ENCODE measurements around the gene UBE2V1.
"Not testable (repeated sequence)": the region's sequence is repeated elsewhere in the genome, so short reads cannot be mapped to it uniquely, and the experiment has no call there.

The UBE2V1 gene

DNA sequence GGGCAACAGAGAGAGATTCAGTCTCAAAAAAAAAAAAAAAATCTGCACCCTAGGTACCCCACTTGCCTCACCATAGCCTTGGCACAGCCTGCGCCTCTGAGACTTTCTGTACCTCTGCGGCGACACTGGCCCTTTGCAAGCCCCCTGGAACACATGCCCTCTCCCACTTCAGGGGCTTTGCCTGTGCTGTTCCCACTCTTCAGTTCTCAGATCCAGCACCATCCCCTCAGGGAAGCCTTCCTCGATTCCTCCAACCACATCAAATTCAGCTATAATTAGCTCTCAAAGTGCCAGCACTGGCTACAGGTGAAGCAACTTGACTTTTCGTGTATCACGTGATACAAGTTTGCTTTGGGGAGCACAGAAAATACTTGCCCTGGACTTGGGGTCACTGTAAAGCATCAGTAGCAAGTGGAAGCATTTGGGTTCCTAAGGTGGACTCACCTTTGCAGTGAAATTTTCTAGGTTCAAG is 2.1 kb upstream of the UBE2V1 start:
- no peak for DNase-seq (ENCODE audit: low read depth)

DNA sequence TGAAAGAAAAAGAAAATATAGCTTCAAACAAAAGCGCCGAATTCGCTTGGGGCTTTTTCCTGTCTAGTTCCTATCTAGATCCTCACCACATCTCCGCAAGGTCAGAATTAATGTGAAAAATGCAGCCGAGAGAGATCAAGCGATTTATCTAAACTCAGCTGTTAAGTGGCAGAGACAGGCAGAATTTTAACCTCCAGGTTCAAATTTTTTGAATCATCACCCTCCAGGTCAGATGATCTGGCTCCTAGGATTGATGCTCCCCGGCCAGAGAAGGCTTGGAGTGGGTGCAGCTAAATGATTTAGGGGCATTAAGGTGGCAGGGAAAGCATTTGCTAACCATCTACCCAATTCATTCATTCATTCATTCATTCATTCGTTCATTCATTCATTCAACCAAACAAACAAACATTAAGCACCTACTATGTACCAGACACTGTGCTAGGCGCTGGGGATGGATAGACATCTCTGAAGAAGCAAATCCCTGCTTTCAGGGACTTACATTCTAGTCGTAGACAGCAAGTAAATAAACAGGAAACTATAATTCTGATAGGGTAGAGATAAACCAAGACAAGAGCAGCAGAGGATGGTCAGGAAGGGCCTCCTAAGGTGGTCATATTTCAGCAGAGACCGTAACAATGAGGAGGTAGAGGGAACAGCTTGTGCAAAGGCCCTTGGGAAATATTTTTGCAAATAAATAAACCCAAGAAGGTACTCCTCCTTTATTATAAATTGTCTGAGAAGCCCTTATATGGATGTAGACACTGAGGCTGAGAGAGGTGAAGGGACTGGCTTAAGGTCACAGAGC is 672 bp upstream of the UBE2V1 start:
- no peak for DNase-seq (ENCODE audit: low read depth)

GRCh38 chr20:50111829-50112495 is 988 bp downstream of the UBE2V1 start:
- DNase-seq (ENCODE audit: low read depth) = no peak

GRCh38 chr20:50111120-50111828 is 1.7 kb downstream of the UBE2V1 start:
- no peak for DNase-seq (ENCODE audit: low read depth)

DNA sequence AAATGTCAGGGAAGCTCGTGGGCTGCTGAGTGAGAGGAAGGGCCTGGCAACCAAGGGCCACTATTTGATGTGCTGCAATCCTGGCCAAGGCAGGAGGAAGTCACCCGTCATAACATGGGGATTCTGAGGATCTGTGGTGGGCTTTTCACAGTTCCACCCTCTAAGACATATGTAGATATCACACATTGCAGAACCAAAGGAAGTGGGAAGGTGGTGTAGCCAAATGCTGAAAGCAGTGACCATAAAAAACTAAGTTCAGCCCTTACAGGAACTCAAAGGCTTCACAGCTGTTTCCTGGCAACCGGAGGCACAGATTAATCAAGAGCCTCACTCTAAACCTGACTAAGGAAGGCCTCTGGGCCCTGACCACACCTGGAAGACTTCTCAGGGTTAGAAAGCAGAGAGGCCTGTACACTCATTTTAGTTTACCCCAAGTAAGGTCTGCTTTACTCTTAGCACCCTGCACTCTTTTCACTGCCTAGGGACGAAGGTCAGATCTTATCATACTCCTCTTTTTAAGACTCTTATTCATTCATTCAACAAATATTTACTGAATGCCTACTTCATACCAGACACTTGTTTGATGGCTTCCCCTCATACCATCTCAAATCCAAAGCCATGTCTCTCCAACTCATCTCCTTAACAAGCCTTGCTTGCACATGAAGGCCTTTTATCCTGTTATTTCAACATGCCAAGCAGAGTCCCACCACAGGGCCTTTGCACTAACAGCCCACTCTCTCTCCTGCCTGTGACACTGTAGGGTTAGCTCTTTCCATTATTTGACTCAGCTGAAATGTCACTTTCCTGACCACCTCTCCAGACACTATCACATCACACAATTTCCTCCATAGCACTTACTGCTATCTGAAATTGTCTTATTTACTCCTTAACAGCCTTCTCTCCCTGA is 2.6 kb downstream of the UBE2V1 start:
- DNase-seq (ENCODE audit: low read depth) = peak; percentile 12

GRCh38 chr20:50108556-50109235 is 4.3 kb downstream of the UBE2V1 start:
- no peak for DNase-seq (ENCODE audit: low read depth)

- no peak for DNase-seq (ENCODE audit: low read depth)
Measured at GRCh38 chr20:50107796-50108331, 5.1 kb downstream of the UBE2V1 start.

GRCh38 chr20:50107086-50107660 is 5.8 kb downstream of the UBE2V1 start:
- no peak for DNase-seq (ENCODE audit: low read depth)

- DNase-seq (ENCODE audit: low read depth) = not testable (repeated sequence)
Measured at GRCh38 chr20:50106669-50107068, 6.3 kb downstream of the UBE2V1 start.

DNA sequence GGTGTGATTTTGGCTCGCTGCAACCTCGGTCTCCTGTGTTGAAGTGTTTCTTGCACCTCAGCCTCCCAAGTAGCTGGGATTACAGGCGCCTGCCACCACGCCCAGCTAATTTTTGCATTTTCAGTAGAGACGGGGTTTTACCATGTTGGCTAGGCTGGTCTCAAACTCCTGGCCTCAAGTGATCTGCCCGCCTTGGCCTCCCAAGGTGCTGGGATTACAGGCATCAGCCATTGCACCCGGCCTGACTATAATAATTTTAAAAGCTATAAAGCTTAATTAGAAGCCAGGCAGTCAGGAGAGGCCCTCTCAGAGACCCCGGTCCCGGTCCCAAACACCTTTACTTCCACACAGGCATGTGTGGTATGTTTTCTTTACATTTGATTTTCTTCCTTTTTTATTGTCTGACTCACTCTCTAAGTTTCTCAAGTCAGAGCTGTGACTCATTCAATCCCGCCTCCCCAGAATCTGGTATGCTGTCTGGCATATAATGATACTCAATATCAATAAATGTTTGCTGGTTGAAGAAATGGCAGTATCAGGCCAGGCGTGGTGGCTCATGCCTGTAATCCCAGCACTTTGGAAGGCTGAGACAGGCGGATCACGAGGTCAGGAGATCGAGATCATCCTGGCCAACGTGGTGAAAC is 9.4 kb downstream of the UBE2V1 start:
- not testable (repeated sequence) for DNase-seq (ENCODE audit: low read depth)

DNA sequence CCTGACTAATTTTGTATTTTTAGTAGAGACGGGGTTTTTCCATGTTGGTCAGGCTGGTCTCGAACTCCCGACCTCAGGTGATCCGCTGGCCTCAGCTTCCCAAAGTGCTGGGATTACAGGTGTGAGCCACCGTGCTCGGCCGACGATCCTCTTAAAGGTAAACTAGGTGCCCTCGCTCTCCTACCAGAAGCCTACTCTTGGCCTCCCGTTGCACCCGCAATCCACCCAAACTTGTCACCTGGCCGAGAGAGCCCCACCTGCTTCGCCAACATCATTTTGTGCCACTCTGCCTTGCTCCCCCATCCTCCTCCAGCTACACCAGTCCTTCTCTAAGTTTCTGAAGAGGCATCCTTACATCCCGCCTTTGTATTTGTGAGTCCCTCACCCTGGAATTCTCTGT is 10.4 kb downstream of the UBE2V1 start:
- not testable (repeated sequence) for DNase-seq (ENCODE audit: low read depth)

- DNase-seq (ENCODE audit: low read depth) = no peak
Measured at GRCh38 chr20:50101887-50102286, 11.1 kb downstream of the UBE2V1 start.

- DNase-seq (ENCODE audit: low read depth) = no peak
Measured at GRCh38 chr20:50101281-50101680, 11.7 kb downstream of the UBE2V1 start.

GRCh38 chr20:50100552-50100951 is 12.4 kb downstream of the UBE2V1 start:
- DNase-seq (ENCODE audit: low read depth) = no peak

GRCh38 chr20:50099565-50099991 is 13.4 kb downstream of the UBE2V1 start:
- DNase-seq (ENCODE audit: low read depth) = no peak

- DNase-seq (ENCODE audit: low read depth) = no peak
Measured at GRCh38 chr20:50099113-50099512, 13.8 kb downstream of the UBE2V1 start.

GRCh38 chr20:50098259-50098658 is 14.7 kb downstream of the UBE2V1 start:
- no peak for DNase-seq (ENCODE audit: low read depth)

DNA sequence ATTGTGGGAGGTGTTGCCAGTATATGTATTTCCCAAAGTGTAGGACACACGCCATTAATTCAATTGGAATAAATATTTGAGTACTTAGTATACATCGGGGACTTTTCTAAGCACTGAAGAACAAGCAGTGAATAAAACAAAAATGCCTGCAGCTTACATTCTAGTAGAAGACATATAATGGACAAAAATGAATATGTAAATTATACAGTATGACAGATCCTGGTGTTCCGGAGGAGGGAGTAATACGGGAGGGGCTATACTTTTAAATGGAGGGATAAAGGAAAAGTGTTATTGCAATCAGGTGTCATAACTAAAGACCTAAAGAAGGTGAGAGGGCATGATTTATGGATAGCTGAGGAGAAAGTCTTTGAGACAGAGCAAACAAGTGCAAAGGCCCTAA is 15.1 kb downstream of the UBE2V1 start:
- no peak for DNase-seq (ENCODE audit: low read depth)

DNA sequence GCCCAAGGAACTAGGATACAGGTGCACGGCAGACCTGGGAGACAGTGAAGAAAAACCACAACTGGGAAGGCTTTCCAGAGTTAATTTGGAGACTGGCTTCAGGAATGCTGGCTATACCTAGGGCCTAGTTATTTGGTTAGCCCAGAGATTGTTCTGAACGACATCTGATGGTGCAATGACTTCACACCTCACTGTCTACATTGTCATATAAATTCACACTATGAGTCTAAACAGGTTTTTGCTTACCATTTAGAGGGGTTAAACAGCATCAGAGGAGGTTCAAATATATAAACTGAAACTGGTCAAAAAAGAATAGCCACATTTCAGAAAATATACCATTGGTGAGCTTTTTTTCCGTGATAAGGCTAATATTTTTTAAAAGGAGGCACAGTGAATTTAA is 16.7 kb downstream of the UBE2V1 start:
- no peak for DNase-seq (ENCODE audit: low read depth)

Measured in stimulated activated CD8-positive, alpha-beta memory T cell treated with anti-CD3 and anti-CD28 coated beads, Interleukin-12 subunit alpha, Interleukin-12 subunit beta, amount 100 ng/mL, for 4 hours (primary cell).